Urinary bladder (tissue), 4 donors: Measurements from ENCODE around the gene MAMSTR. TPM values are rescaled to one million over a fixed set of nuclear protein-coding genes. Genes with fewer than 3 reads are reported as not detected.

ENCODE experiments used
- DNase-seq: peaks from one replicate; pipeline ENCODE4 v3.0.0-alpha.2; 2015; ENCODE audit errors: extremely low spot score
- H3K27ac ChIP-seq: one replicate; pipeline ENCODE4 v1.5.1; 2013; ENCODE audit warnings: low read depth, mild to moderate bottlenecking, moderate library complexity
- H3K36me3 ChIP-seq: one replicate; pipeline ENCODE4 v1.6.1; 2013; ENCODE audit warnings: mild to moderate bottlenecking, moderate library complexity; ENCODE audit not compliant: insufficient read depth
- H3K4me1 ChIP-seq: one replicate; pipeline ENCODE4 v1.6.1; 2013; ENCODE audit warnings: mild to moderate bottlenecking, moderate library complexity; ENCODE audit not compliant: insufficient read depth
- H3K4me3 ChIP-seq: one replicate; pipeline ENCODE4 v1.5.1; 2013; ENCODE audit warnings: low read depth, low read length
- WGBS: extraction: QIAGEN DNeasy Blood & Tissue Kit; methylation state at CpG from one replicate; pipeline ENCODE4 v1.1.7; 2013; 5-methylcytosine and 5-hydroxymethylcytosine counted together
- polyA plus RNA-seq: library from polyadenylated mRNA; stranded (reverse); fragments of 200-250 nt; gene quantifications from one replicate; pipeline ENCODE4 v1.2.3, GENCODE V29; 2013
- total RNA-seq: library from RNA; depleted of rRNA; stranded (reverse); fragments of >200 nt; gene quantifications from one replicate; pipeline ENCODE4 v1.2.3, GENCODE V29; 2014
- donor health status: healthy with polysubstance abuse.
- donor health status: healthy.

MAMSTR gene
- total and polyA plus RNA-seq, 2 donors = 2.5 to 3.0 TPM

DNA sequence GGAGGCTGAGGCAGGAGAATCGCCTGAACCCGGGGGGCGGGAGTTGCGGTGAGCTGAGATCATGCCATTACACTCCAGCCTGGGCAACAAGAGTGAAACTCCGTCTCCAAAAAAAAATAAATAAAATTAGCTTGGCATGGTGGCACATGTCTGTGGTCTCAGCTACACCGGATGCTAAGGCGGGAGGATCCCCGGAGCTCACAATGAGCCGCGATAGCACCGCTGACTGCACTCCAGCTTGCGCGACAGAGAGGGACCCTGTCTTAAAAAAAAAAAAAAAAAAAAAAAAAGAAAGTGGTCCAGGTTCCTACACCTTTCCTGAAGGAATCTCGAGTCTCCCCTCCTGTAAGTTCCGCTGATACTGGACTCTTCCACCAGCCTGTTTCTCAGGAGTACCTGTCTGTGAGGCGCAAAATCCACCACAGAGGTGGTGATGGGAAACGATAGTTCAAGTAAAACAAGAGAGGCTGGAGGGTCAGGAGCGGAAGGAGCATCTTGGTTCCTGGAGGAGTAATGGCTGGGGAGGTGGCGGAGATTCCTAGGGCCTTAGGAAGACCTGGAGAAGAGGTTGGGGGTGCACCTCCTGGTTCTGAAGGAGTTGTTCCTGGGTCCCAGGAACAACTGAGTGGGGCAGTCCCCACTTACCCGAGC, 32.4 kb upstream of the MAMSTR start:
- peak overlapping the region; percentile 26 for H3K27ac ChIP-seq
- DNase-seq = no peak
- 21% methylated on average over 20 of the region's 20 CpGs for WGBS
- peak overlapping the region; percentile 16 for H3K4me3 ChIP-seq
- no peaks in the 10 kb centered on the region for H3K36me3 ChIP-seq
- peaks cover 2% of the 10 kb centered on the region for H3K4me1 ChIP-seq

DNA sequence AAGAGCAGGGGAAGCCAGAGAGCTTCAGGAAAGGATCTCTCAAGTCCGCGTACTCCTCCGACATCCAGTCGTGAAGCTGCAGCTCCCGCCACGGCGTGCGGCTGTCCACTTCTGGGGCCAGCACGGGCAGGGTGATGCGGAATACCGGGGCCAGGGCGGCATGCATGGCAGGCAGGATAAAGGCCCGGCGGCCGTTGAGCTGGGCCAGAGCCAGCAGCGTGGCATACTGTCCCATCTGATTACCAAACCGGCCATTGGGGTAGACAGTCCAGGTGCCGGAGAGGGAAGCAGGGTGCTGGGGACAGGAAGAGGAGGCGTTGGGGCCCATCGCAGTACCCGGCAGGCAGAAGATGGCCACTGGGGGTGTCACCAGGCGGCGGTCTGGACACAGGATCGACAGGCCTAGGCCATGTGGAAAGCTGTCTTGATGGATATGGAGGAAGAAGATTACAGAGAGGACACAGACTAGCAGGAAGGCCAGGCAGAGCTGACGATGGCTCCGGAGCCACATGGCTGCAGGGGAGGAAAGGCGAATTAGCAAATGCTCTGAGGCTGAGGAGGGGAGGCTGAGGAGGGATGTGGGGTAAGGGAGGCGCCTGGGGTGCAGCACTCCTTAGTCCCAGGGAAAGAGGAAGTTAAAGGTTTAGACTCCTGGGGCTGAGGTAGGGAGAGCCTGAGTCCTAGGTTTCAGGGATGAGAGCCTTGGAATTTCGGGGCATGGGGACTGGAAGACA, 31.4 kb upstream of the MAMSTR start:
- no peak overlapping the region for H3K4me3 ChIP-seq
- DNase-seq = no peak
- H3K36me3 ChIP-seq = no peaks in the 10 kb centered on the region
- peaks cover 2% of the 10 kb centered on the region for H3K4me1 ChIP-seq
- no peak overlapping the region for H3K27ac ChIP-seq
- 89% methylated on average over 29 of the region's 29 CpGs for WGBS

DNA sequence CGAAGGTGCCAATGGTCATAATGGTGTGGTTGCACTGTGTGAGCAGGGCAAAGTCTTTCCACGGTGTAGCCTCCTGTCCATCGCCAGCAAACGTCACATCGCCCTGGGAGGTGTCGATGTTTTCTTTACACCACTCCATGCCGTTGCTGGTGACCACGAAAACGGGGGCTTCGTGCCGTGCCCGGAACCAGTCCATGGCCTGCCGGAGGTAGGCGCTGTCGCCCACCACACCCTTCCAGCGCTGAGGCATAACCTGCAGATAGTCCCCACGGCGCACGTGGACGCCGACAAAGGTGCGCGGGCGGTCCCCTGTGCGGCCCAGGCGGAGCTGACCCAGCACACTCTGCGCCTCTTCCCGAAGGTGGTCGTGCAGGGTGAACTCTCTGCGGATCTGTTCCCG, 30.8 kb upstream of the MAMSTR start:
- Histone ChIP-seq H3K4me3 (no peak overlapping the region), H3K27ac (no peak overlapping the region), H3K36me3 (no peaks in the 10 kb centered on the region), H3K4me1 (peaks cover 2% of the 10 kb centered on the region)
- DNase-seq = no peak
- WGBS = 94% methylated on average over 31 of the region's 31 CpGs

DNA sequence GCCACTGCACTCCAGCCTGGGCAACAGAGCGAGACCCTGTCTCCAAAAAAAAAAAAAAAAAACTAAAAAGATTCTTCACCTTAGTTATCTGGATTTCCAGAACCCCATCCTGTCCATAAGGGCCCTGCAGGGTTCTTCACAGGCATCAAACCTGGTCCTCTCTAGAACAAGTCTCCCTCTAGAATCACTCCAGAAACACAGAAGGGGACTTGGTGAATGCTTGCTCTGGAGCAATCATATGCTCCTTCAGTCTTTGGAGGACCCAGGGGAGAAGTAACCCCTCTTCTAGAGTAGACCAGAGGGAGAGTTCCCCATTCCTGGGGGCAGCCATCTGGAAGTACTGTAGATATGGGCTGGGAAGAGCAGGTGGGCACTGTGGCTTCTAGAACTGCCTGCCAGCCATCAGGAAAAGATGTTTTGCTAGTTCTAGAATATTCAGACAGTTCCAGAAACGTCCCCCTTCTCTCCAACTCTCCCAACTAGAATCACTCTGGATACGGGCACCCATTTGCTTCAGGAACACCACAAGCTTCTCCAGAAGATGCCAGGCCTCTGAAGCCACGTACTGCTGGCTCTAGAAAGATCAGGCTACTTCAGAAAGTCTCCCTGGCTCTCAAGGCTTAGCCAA, 30.2 kb upstream of the MAMSTR start:
- no peak for DNase-seq
- H3K27ac ChIP-seq = no peak overlapping the region
- peaks cover 2% of the 10 kb centered on the region for H3K4me1 ChIP-seq
- H3K4me3 ChIP-seq = no peak overlapping the region
- WGBS = 70% methylated on average over 4 of the region's 4 CpGs
- H3K36me3 ChIP-seq = no peaks in the 10 kb centered on the region

DNA sequence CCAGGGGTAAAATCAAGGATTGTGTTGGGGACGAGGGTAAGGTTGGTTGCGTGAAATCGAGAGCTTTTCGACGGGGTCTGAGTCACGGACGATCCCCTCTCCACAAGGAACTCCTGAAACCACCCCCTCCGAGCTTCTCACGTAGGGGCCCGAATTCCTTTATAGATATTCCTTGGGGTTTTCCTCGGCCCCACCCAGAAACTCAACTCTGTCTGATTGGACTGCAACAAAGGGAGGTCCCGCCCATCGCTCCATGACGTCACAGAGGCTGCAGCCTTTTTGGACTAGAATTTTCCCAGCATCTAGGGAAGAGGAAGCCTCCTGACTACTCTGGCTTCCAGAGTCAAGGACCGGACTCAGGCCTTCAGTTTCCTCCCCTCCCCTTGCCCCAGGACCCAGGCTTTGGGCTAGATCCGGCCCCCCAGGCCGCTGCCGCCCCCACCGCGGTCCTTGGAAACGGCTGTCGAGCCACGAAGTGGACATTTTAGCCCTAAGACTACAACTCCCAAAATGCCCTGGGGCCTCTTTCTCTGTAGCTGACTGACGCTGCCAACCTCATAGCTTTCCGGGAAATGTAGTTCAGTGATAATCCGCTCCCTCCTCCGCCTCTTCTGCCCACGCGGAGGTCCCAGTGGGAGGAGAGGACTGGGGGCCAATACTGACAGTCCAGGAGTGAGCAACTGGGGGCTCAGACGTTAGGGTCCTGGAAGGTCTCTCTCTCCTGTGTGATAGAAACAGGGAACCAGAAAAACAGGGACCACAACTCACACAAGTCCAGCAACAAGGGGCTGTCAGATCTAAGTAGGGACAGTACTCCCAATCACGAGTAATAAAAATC, 27.4 kb upstream of the MAMSTR start, which contains the start of gene IZUMO1:
IZUMO1 (minus strand) TSS at position 172 of the 838 bp plus-strand sequence. CDS start 1,050 bp downstream, outside the sequence.
- H3K4me3 ChIP-seq = peak within 1 kb of the TSS; percentile 15
- DNase-seq = peak; percentile 76
- H3K27ac ChIP-seq = no peak within 1 kb of the TSS
- no peaks in the 10 kb centered on the region for H3K4me1 ChIP-seq
- WGBS = 9% methylated on average over 31 of the region's 31 CpGs
- H3K36me3 ChIP-seq = no peaks in the 10 kb centered on the region

DNA sequence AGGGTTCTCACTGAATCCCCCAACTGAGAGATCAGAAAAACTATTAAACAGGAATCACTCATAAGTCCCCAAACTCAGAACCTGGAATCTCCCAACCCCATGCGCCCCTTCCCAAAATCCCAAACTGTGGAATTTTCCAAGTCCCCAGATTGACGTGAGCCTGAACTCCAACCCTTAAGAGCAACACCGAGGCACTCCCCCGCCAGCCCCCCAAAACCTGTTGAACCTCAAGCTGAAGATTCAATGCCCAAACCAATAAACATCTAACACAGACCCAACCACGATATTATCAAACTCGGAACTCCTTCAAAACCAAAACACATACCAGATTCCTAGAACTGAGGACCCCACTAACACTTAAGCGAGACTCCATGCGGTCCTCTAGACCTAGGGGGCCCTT, 26.6 kb upstream of the MAMSTR start:
- Histone ChIP-seq H3K27ac (no peak overlapping the region), H3K36me3 (no peaks in the 10 kb centered on the region), H3K4me3 (no peak overlapping the region), H3K4me1 (no peaks in the 10 kb centered on the region)
- no peak for DNase-seq
- 75% methylated on average over 8 of the region's 8 CpGs for WGBS

DNA sequence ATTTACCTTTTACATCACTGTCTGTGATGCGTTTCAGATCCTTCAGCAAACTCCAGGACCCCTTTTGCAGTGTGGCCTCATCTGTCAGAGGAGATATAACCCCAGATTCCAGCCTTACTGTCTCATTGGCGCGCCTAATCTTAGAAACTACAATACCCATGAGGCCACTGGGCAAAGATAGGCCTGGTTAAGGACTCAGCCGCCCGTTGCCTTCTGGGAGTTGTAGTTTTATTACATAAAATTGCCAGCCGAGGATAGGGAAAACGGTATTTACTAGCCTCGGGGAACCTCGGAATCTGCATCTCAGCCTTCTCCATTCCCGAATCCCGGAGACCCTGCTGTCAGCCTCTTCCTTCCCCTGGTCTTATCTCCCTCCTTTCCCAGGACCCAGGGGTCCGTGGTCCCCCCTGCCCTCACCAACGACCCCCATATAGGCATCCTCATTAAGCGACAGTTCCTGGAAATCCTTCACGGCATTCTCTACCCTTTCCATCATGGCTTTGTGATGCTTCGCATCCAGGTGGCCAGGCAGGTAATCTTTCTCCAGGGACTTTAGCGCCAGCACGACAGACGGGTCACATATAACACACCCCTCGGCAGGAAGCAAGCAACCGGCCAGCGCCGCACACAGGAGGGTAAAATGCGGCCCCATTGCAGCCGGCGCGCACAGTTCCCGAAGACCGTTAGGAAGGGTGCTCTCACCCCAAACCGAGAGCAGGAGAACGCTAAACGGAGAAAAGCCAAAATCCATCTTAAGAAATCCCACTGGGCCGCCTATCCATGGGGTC, 25.9 kb upstream of the MAMSTR start:
- WGBS = 25% methylated on average over 33 of the region's 33 CpGs
- no peak overlapping the region for H3K27ac ChIP-seq
- H3K4me1 ChIP-seq = no peaks in the 10 kb centered on the region
- H3K4me3 ChIP-seq = no peak overlapping the region
- DNase-seq = no peak
- H3K36me3 ChIP-seq = no peaks in the 10 kb centered on the region

DNA sequence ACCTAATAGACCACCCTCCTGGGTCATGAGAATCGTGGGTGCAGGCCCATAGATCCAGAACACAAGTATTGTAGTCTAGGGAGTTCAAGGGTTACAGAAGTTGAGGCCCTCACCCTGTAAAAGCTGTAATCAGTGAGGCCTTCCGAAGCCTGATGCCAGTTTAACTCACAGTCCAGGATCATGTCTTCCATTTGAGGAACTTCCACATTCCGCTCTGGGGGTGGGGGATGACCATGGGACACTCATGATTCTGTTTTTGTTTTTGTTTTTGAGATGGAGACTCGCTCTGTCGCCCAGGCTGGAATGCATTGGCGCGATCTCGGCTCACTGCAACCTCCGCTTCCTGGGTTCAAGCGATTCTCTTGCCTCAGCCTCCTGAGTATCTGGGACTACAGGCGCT, 22.6 kb upstream of the MAMSTR start:
- no peak for DNase-seq
- H3K27ac ChIP-seq = no peak overlapping the region
- H3K4me1 ChIP-seq = no peaks in the 10 kb centered on the region
- 90% methylated on average over 11 of the region's 11 CpGs for WGBS
- H3K36me3 ChIP-seq = no peaks in the 10 kb centered on the region
- no peak overlapping the region for H3K4me3 ChIP-seq

DNA sequence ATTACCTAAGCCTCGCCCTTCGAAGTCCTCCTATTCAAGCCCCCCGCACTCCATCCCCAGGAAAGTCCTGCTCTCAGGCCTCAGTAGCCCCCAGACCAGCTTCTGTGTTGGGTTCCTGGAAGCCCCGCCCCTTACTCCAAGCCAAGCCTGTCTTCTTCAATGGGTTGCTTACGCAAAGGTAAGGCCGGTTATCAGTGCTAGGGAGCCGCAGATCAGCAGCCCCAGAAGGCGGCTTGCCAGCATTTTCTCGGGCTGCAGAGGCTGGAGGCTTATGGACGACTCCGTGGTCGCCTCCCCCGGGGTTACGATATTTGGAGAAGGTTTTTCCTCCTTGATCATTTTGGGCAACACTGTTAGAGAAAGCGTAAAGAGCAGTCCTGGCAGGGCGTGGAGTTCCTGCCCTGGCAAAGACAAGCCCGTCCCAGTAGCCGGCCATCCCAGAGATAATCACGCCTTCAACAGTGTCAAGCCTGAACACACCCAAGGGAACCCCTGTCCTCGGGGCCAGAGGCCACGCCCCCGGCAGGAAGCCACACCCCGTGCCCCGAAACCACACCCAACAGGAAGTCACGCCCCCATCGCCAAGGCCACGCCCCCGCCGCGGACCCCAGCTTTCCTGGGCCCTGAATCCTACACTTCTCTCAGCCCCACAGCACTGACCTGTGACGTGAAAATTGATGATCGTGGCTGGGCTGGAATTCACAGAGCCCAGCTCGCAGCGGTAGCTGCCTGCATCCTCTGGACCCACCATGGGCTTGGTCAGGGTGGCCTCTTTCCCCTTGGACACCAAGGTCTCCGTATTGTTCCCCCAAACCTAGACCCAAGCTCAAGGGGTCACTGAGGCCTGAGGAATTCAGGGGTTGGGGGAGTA, 21.8 kb upstream of the MAMSTR start:
- 37% methylated on average over 35 of the region's 35 CpGs for WGBS
- H3K4me3 ChIP-seq = no peak overlapping the region
- H3K27ac ChIP-seq = no peak overlapping the region
- no peak for DNase-seq
- no peaks in the 10 kb centered on the region for H3K36me3 ChIP-seq
- no peaks in the 10 kb centered on the region for H3K4me1 ChIP-seq

DNA sequence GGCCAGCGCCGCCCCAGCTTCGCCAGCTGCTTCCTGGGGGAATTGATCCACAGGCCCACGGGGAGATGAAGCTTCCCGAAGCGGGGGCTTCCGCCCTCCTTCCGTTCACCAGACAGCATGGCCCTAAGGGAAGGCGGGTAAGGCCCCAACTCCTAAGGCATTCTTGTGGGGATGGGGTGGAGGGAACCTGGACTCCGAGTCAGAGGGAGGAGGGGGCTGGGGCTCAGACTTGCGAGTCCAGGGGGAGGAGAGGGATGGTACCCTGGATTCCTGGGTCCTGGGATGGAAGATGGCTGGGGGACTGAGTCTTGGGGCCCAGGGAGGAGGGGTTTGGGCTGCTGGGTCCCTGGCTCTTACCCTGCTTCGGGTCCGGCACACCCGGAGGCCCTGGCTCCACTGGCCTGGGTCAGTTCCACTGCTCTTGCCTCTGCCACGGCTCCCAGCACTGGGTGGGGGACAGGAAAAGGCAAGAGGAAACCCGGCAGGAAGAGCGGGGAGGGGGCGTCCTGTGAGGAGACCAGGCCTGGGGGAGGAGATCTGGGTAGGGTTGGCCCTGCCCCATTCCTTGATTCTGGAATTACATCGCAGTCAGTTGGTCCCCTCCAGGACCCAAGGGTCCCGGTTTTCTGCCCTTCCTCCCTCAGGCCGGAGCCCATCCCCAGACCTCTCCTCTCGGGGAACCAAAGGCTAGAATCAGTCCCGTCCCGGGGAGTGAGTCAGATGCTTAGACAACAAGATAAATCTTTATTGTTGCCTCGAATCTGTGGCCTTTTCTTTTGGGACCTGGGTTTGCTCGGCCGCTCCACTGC, 20.8 kb upstream of the MAMSTR start, which contains the start of gene RASIP1:
RASIP1 (minus strand) TSS at position 447 of the 809 bp plus-strand sequence; CDS start at position 119, 328 bp downstream.
- 60% methylated on average over 27 of the region's 27 CpGs for WGBS
- DNase-seq = no peak
- peak within 1 kb of the TSS; percentile 55 for H3K4me3 ChIP-seq

DNA sequence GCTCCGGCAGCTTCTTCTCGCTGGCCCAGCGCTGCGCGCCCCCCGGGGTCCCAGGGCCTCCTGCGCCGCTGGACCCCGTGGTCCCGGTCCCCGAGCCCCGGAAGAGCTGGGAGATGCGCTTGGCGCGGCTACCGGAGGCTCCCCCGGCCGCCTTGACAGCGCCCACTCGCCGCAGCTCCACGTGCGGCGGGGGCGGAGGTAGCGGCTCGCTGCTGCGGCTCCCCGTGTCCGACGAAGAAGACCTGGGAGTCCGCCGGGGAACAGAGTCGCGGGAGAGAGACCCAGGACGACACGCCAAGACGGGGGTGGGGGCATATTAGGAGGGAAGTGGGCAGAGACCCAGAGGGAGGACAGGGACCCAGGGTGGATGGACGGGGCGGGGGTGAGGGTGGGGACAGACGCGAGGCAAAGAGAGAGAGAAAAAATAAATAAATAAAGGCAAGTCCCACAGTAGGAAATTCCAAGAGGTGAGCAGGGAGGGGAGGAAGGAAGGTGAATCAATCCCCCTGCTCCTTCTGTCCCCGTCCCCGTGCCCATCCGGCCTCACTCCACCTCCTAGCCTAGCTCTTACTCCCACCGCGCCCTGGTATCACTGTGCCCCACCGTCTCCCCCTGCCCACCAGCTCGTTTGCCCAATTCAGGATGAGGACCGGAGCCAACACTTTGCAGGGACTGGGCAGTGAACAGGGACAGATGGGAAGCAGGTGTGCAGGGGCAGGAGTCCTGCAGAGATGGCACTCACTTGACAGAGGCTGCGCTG, 20.1 kb upstream of the MAMSTR start:
- no peak for DNase-seq
- Histone ChIP-seq H3K27ac (peak overlapping the region; percentile 56), H3K36me3 (no peaks in the 10 kb centered on the region), H3K4me3 (peak overlapping the region; percentile 55), H3K4me1 (no peaks in the 10 kb centered on the region)
- 14% methylated on average over 51 of the region's 51 CpGs for WGBS

More for the DNA sequence above, 20.8 kb upstream of the MAMSTR start, which contains the start of gene RASIP1:
- H3K36me3 ChIP-seq = no peaks in the 10 kb centered on the region
- H3K4me1 ChIP-seq = no peaks in the 10 kb centered on the region
- no peak within 1 kb of the TSS for H3K27ac ChIP-seq
